GM12892 (cell line): ENCODE measurements around the gene PLCXD1.

Experiments
- POLR2A ChIP-seq: IDR thresholded peaks from 2 replicates; pipeline ENCODE4 v1.6.1; 2011; ENCODE audit warnings: low read depth, low read length, control low read depth
- POLR2AphosphoS5 ChIP-seq: IDR thresholded peaks from 2 replicates; pipeline ENCODE4 v1.6.1; 2011; ENCODE audit warnings: low read depth, low read length, control low read depth

DNA sequence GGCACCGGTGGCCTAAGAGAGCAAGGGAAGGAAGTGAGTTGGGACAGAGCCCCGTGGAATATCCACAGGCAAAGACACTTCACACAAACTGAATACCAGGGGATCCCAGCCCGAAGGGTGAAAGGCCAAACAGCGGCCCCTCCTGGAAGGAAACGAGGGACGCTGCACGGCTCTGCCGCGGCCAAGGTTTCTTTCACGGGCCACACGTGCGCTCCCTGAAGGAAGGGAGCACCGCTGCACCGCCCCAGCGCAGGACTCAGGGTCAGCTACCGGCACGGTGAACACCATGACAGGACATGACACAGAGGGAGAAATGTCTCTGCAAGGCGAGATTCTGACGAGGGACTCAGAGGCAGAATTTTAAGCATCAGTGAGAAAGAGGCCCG is 69.0 kb downstream of the PLCXD1 start:
- no peak for TF ChIP-seq POLR2A
- TF ChIP-seq POLR2AphosphoS5, result no peak
